DLD1 (cell line): ENCODE measurements around the gene PTPRU.

Experiments used
- in situ Hi-C: cut with HindIII; loops from 2 replicates; pipeline ENCODE4 v1.10.0; 2017; ENCODE audit warnings: low sequenced_read_pairs

The PTPRU gene

GRCh38 chr1:29259802-29260441 is 23.6 kb downstream of the PTPRU start:
- in situ Hi-C loops: no loop called here

DNA sequence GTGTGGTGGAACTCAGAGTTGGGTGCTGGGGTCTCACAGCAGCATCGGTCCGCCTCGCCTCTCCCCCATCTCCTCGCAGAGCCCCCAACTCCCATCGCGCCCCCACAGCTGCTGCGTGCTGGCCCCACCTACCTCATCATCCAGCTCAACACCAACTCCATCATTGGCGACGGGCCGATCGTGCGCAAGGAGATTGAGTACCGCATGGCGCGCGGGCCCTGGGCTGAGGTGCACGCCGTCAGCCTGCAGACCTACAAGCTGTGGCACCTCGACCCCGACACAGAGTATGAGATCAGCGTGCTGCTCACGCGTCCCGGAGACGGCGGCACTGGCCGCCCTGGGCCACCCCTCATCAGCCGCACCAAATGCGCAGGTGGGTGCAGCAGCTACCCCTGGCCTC is 24.2 kb downstream of the PTPRU start:
- in situ Hi-C loops: no loop called here

- in situ Hi-C loops: no loop called here
Observed at GRCh38 chr1:29264773-29265389, 28.6 kb downstream of the PTPRU start.

- in situ Hi-C loops: no loop called here
Observed at GRCh38 chr1:29266912-29267311, 30.6 kb downstream of the PTPRU start.

DNA sequence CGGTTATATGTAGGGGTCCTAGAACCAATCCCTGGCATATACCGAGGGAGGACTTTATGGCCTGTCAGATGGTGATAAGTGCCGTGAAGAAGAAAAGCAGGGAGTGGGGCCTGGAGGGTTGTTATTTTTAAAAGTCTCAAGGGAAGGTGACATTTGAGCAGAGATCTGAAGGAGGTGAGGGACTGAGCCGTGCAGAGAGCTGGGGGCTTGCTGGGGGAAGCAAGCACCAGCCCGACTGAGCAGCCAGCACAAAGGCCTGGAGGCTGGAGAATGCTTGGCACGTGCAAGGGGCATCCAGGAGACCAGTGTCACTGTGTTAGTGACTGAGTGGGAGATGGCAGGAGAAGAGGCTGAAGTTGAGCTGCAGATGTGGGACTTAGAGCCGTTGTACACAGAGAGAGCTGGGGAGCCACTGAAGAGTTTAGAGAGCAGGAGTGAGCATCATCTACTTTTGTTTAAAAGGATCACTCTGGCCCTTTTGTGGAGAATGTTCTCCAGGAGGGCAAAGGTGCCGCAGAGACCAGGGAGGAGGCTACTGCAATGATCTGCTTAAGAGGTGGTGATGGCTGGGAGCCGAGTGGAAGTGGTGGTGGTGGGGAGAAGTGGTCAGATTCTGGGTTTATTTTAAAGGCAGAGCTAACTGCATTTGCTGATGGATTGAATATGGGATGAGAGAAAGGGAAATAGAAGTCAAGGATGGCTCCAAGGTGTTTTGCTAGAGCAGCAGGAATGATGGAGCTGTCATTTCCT is 31.2 kb downstream of the PTPRU start:
- in situ Hi-C loops: no loop called here

- in situ Hi-C loops: no loop called here
Observed at GRCh38 chr1:29269382-29269781, 33.1 kb downstream of the PTPRU start.

DNA sequence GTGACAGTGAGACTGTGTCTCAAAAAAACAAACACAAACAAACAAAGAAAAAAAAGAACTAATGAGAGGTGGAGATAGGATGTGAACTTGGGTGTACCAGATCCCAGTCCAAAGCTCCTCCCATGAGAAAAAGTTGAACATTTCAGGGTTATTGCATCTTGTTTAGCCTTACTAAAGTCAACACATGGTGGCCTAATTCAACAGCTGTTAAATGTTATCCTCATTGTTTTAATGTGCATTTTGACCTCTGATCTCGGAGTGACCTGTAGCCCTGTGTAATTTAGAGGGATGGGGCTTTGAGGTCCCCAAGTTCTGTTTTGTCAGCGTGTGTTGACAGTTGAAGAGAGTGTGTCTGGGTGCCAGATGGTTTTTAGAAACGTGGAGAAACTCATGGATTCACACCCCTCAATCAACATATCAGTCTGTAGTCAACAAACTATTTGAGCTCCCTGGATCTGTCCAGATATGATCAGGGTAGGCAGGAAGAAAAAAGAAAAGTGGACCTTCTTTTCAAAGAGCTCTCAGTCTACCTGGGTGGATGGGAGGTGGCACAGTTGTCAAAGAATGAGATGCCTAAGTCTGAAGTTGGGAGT is 34.7 kb downstream of the PTPRU start:
- in situ Hi-C loops: no loop called here

DNA sequence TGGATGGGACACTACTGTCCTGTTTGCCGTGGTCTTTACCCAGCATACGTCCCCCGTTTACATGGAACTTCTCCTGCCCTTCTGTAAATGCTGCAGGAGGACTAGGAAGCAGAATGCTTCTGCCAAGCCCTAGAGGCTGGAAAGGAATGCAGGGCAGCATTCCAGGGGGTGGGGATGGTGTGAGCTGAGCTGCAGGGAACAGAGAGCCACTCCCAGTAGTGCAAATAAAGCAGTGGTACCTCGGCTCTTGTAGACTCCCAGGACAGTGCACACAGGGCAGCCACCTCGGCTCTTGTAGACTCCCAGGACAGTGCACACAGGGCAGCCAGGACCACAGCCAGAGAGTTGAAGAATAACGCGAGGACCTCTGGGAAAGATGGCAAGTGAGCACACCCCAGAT is 35.4 kb downstream of the PTPRU start:
- in situ Hi-C loops: no loop called here

GRCh38 chr1:29272147-29272907 is 36.0 kb downstream of the PTPRU start:
- in situ Hi-C loops: no loop called here

- in situ Hi-C loops: no loop called here
Observed at GRCh38 chr1:29275435-29275834, 39.1 kb downstream of the PTPRU start.

DNA sequence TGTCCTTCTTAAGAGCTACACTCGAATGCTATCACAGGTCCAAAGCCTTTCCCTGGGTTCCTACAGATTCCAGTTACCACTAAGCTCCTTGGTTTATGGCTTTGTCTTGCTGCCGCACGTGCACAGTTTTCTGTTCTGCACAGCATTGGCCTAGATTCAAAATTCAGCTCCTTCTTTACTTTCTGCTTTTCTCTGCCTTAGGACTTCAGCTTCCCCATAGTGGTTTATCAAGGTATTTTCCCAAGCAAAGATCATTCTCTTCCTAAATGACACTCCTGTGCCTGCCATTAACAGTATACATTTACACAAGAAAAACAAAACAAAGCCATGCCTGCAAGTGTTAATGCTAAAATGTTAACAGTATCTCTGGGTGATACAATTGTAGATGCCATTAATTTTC is 41.8 kb downstream of the PTPRU start:
- in situ Hi-C loops: no loop called here

- in situ Hi-C loops: no loop called here
Observed at GRCh38 chr1:29279406-29279805, 43.1 kb downstream of the PTPRU start.

GRCh38 chr1:29279951-29280391 is 43.6 kb downstream of the PTPRU start:
- in situ Hi-C loops: no loop called here

GRCh38 chr1:29280409-29281131 is 44.2 kb downstream of the PTPRU start:
- in situ Hi-C loops: no loop called here

DNA sequence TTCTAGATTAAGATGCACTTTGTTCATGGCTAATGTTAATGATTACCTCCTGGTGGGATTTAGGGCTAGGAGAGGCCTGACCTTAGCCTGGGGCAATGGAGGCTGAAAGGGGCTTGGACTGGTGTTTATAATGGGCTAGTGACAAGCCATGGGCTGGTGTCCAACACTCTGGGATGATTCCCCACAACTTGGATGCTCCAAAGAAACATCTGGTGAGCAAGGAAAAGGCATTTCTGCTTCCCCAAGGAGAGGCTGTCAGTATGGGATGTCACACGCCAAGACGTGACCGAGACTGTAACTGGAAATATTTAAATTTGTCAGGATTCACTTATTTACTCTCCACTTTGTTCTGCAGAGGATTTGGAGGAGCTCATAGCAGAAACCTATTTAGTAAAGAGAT is 45.2 kb downstream of the PTPRU start:
- in situ Hi-C loops: no loop called here

GRCh38 chr1:29282135-29282923 is 46.0 kb downstream of the PTPRU start:
- in situ Hi-C loops: no loop called here

DNA sequence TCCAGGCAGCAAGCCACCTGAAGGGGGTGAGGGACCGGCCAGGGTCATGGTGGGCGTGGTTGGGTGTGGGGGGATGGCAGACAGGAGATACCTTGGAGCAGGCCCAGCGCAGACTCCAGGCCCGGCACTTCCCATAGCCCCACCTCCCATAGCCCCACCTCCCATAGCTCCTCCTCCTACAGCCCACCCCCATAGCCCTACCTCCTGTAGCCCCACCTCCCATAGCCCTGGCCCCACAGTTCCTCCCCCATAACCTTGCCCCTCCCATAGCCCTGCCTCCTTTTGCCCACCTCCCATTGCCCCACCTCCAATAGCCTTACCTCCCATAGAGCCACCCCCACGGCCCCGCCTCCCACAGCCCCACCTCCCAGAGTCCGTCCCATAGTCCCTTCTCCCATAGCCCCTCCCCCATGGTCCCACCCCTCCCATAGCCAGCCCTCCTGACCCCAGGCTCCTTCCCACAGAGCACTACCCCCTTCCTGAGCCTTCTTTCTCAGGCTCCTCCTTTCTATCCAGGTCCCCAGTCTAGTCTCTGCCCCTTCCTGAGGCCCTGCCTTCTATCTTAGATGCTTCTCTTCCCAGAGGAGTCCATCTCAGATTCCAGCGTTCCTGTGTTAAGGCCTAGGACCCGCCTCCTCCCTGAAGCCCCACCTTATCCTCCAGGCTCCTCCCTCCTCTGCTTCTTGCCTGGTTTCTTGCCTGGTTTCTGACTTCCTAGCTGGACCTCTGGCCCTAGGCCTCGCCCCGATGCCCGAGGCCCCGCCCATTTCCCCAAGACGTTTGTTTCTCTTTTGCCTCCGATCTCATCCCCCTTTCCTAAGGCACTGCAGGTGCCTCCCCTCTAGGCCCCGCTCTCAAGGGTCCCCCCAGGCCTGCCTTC is 46.8 kb downstream of the PTPRU start:
- in situ Hi-C loops: no loop called here

GRCh38 chr1:29283804-29284195 is 47.5 kb downstream of the PTPRU start:
- in situ Hi-C loops: no loop called here
